Hematopoietic multipotent progenitor cell treated with erythropoietin and hydrocortisone succinate and interleukin-3 and kit ligand, for 6 days (in vitro differentiated cells): ENCODE results near the gene FGF14.

Experiments used
- DNase-seq: peaks from one replicate; pipeline ENCODE4 v3.0.0-alpha.2; 2015

FGF14 gene

GRCh38 chr13:102302534-102302933 is 99.3 kb downstream of the FGF14 start:
- DNase-seq, result no peak

GRCh38 chr13:102300379-102300778 is 101.5 kb downstream of the FGF14 start:
- no peak for DNase-seq

GRCh38 chr13:102299366-102299765 is 102.5 kb downstream of the FGF14 start:
- no peak for DNase-seq

GRCh38 chr13:102298051-102298450 is 103.8 kb downstream of the FGF14 start:
- DNase-seq, result no peak

GRCh38 chr13:102295316-102296048 is 106.4 kb downstream of the FGF14 start:
- no peak for DNase-seq

- DNase-seq, result no peak
Measured at GRCh38 chr13:102294407-102295018, 107.3 kb downstream of the FGF14 start.

GRCh38 chr13:102293723-102294122 is 108.1 kb downstream of the FGF14 start:
- DNase-seq, result no peak

GRCh38 chr13:102291587-102292218 is 110.1 kb downstream of the FGF14 start:
- no peak for DNase-seq

- no peak for DNase-seq
Measured at GRCh38 chr13:102289606-102290005, 112.2 kb downstream of the FGF14 start.

GRCh38 chr13:102286326-102286725 is 115.5 kb downstream of the FGF14 start:
- DNase-seq, result no peak

GRCh38 chr13:102280366-102280765 is 121.5 kb downstream of the FGF14 start:
- DNase-seq, result no peak

- DNase-seq, result no peak
Measured at GRCh38 chr13:102277286-102277685, 124.6 kb downstream of the FGF14 start.

- no peak for DNase-seq
Measured at GRCh38 chr13:102276404-102276803, 125.4 kb downstream of the FGF14 start.

GRCh38 chr13:102275969-102276368 is 125.9 kb downstream of the FGF14 start:
- no peak for DNase-seq

- no peak for DNase-seq
Measured at GRCh38 chr13:102273111-102273510, 128.7 kb downstream of the FGF14 start.

- no peak for DNase-seq
Measured at GRCh38 chr13:102267191-102267590, 134.7 kb downstream of the FGF14 start.

GRCh38 chr13:102261809-102262208 is 140.0 kb downstream of the FGF14 start:
- no peak for DNase-seq

- no peak for DNase-seq
Measured at GRCh38 chr13:102261316-102261715, 140.5 kb downstream of the FGF14 start.

GRCh38 chr13:102260256-102260655 is 141.6 kb downstream of the FGF14 start:
- DNase-seq, result no peak

- no peak for DNase-seq
Measured at GRCh38 chr13:102255409-102255808, 146.4 kb downstream of the FGF14 start.

GRCh38 chr13:102251817-102252216 is 150.0 kb downstream of the FGF14 start:
- DNase-seq, result no peak

GRCh38 chr13:102250448-102250847 is 151.4 kb downstream of the FGF14 start:
- no peak for DNase-seq

- DNase-seq, result no peak
Measured at GRCh38 chr13:102244607-102245227, 157.1 kb downstream of the FGF14 start.

GRCh38 chr13:102240110-102240509 is 161.7 kb downstream of the FGF14 start:
- DNase-seq, result no peak
